Bone marrow (tissue), 2 donors: ENCODE measurements around the gene TBX21.

Experiments used
- DNase-seq, 2 donors: peaks; one replicate each; lab custom pipeline; 2025; lab: John Stamatoyannopoulos, UW

The TBX21 gene

DNA sequence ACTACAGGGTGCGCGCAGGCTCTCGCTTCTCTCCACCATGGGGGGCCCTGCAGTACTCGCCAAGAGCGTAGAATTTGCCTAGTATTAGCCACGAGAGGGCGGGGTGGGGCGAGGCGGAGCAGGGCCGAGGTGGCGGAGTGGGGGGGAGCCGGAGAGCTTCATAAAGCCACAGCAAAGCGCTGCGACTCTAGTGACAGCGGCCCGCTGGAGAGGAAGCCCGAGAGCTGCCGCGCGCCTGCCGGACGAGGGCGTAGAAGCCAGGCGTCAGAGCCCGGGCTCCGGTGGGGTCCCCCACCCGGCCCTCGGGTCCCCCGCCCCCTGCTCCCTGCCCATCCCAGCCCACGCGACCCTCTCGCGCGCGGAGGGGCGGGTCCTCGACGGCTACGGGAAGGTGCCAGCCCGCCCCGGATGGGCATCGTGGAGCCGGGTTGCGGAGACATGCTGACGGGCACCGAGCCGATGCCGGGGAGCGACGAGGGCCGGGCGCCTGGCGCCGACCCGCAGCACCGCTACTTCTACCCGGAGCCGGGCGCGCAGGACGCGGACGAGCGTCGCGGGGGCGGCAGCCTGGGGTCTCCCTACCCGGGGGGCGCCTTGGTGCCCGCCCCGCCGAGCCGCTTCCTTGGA is at the start of gene TBX21:
TBX21 (plus strand) TSS at position 190 of the 627 bp plus-strand sequence; CDS start at position 409, 219 bp downstream.
- DNase-seq, result peak; percentile 44 to 87

DNA sequence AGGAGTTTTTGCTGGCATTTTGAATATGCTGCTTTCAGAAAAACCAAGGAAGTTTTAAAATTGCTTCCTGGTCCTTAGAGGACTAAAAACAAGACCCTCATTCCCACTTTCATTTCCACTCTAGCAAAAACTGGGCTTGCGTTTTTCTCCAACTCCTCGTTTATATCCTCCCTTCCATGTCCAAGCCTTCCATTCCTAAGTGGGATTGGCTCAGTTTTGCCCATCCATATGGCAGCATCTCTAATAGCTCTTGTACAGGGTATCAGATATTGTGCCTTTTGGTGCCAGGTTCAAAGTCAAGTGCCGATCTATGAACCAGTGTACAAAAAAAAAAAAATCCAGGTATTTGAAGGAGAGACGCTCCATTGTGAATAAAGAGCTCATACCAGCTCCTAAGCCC is 49.0 kb upstream of the TBX21 start:
- DNase-seq, result no peak

DNA sequence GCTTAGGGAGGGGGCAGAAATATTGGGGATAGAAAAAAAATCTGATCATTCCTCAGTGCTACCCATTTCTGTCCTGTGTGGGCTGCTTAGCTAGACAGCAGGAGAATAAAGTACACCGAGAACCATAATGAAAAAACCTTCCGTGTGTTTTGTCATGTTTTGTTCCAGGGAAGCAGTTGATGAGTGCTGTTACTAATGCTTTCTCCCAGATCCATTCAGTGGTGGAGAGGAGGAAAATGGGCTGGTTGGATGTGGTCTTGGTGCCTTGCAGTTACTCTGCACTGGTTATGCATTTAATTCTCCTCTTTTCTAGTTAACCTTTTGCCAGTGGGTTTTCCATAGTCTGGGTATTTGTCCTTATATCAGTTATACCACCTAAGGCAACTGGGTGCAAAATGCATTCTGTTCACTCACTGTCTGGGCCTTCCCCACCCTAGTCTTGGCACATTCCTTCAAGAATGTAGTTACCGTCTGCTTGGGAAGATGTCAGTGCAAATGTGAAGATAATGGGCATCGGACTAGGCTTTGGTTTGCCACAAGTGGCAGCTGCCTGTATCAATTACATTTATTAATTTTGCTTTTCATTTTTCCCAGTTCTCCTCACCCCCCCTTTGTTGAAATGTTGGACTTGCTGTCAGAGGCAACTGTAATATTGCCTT is 48.4 kb upstream of the TBX21 start:
- DNase-seq, result no peak

GRCh38 chr17:47685556-47686275 is 47.3 kb upstream of the TBX21 start:
- DNase-seq, result no peak

DNA sequence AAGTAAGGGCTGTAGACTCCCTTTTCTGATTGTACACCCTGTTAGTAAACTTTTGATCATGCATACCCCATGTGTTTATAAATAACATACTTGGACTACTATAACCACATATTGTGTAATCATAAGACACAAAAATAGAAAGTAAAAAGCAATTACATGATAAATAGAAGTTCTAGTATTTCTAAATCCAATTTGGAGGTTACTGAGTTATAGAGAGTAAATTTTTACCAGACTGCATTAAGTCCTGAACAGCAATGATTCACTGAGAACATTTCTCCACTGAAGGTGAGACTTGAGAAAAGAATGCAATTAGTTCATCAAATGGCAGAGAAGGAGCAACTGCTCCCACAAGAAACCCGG is 46.8 kb upstream of the TBX21 start:
- DNase-seq, result no peak

DNA sequence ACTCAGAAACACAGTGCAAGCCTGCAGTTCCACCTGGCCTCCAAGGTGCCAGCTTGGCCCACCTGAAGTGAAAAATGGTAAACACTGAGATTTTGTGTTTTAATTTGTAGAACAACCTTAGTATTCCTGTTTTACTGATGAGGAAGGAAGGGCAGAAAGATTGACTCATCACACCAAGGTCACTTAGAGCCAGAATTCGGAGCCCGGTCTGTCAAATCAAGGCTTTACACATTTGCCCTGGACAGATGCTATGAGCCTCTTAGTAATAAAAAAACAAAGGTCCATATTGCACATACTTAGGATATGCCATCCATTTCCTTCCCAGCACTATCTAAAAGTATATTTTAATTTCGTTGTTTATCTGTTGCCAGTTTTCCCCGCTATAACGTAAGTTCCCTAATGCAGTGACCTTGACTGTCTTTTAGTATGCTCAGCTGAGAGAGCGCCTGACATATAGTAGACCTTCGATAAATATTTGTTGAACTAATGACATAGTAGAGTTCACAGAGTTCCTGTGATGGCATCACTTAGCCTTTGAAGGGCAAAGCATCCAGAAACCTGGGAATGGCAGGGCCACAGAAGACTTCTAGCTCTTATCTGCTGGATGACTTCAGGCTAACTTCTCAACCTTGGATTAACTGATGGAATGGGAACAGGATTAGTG is 46.2 kb upstream of the TBX21 start:
- DNase-seq, result no peak

DNA sequence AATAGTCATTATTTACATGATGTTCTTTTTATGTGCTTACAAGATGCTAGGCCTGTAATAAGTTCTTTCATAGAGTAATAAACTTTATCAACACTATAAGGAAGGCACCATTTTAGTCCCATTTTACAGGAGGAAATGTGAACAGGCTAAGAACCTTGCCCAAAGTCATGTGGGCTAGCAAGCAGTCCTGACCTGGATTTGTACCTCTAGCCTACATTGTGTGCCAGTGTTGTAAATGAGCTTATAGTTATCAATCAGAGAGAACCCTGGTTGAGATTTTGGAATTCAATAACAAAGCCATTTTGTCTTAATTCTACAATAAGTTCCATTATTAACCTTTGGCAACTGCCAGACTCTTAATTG is 45.7 kb upstream of the TBX21 start:
- DNase-seq, result no peak

GRCh38 chr17:47687748-47688147 is 45.3 kb upstream of the TBX21 start:
- DNase-seq, result no peak

- DNase-seq, result no peak
Measured at GRCh38 chr17:47690121-47690520, 42.9 kb upstream of the TBX21 start.

DNA sequence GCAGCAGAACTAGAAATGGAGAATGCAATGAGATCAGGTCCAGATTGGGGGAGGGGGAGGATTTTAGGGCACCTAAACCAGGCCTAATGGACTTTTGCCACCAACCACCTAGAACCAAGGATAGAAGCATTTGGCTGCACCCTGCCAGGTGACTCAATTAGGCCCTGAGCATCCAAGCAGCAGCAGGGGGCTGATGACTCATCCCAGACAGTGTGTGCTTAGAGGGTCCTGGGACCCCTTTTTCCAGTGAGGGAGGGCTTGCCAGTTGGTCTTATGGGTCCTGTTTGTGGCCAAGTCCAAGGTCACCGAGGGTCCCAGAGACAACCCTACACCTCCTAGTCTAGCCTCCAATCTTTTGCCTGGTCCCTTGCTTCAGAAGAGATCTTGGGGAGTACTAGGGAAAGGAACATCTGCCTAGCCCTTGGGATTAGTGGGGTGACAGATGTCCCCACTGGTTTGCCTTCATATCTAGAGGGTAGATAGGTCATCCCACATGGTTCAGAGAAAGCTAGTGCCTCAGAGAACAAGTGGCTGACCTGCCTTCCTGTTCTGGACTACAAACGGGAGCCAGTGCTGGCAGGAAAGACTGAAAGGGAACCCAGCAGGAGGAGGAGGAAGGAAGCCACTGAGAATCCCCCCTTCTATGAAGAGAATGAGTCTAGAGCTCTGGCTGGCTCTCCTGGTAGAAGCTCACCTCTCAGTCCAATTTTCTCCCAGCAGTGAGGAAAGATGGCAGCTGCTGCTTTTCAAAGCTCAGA is 40.7 kb upstream of the TBX21 start:
- no peak for DNase-seq

DNA sequence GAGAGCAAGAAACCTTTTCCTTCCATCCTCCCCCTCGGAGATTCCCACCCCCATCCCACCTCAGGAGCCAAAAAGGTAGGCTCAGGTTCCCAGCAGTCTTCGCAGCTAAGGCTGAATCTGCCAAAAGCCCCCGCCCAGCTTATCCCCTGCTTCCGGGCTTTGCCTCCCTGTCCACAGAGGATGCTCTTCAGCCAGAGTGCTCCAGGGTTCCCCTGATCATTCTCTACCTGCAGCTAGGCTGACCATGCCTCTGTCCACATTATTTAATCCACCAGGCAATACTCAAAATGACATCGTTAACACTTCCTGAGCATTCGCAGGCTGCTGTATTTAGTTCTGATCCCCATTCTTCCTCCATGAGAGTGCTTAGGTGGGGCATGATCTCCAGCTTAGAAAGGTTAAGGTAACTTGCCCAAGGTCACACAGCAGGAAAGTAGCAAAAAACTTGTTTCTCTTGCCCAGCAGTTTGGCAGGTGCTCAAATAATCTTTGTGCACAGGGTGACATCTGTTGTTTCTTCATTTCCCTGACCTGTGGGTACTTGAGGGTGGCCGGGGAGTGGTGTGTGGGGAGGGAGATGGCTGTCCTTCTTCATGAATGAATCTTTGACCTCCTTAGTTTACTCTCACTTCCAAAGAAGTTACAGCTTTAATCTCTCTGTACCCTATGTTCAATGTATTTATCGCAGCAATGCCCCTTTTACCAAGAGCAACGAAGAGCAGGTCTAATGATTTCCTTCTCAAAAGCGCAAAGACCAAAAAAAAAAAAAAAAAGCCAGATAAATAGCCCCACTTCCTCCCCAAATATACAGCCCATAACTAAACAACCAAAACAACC is 39.9 kb upstream of the TBX21 start:
- no peak for DNase-seq

DNA sequence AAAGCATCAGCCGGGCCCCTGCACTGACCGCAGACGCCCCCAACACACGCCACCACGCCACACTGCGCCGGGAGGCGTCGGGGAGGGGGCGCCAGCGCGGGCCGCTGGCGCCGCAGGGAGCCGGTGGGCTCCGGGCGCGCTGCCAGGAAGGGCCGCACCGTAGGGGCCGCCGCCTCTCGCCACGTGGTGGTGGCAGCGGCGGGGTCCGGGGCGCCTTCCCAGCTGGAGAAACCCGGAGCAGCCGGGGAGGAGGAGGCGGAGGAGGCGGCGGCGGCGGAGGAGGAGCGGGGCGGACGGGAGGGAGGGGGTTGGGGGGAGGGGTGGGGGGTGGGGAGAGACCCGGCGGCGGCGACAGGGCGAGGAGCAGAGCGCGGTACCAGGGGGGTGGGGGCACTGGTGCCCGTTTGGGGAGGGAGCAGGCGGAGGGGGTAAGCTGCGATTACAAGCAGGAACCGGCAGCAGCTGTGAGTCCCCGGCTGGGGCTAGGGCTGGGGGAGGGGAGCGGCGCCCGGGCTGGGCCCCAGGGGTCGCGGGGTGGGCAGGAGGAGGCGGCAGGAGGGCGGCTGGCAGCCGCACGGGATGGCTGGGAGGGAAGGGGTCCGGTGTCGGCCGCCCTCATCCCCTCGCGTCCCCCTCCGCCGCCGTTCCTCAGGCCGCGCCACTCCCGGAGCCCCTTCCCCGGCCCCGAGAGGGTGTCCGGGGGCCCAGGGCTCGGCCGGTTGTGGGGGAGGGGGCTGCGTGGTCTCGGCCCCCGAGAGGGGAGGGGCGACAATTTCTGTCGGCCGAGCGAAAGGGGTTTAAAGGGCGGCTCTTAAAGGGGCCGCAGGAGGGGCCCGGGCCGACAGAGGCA is 39.1 kb upstream of the TBX21 start, which contains the start of gene TBKBP1:
TBKBP1 (plus strand) TSS at position 431 of the 850 bp plus-strand sequence. CDS start 1,952 bp downstream, outside the sequence.
- DNase-seq, result peak in 1 of 2 donors; percentile 36

DNA sequence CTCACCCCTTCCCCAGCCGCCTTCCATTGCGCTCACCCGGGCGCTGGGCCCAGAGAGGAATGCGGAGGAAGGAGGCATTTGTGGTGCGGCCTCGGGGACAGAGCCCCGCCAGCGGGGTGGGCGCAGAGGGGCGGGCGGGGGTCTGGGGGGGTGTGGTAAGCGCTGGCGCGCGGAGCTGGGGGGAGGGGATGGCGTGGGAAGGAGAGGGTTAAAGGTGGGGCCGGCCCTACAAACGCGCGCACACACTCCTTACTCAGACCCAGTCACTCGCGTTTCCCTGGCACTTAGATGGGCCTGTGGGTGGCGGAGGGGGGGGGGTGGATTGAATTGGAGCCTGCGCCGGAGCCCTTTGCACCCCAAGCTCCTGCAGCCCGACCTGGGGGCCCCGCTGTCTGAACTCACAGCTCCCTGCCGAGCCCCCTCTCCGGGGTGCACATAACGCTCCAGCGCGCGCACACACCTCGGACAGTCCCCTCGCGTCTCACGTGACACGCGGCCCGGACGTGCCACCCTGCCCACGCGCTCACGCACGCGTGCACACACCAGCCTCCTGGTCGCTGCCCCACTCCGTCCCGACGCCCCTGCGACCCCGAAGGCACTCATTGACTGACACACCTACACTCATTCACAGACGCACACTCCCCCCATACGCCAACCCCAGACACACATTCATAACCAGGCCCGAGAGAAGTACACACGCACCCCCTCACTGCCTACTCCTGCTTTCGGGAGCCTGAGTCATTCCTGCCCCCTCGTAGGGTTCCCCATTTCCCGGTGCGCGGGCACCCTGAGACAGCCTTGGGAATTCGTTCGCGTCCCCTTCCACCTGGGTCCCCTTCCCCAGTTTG is 38.2 kb upstream of the TBX21 start:
- peak; percentile 42 to 68 for DNase-seq

DNA sequence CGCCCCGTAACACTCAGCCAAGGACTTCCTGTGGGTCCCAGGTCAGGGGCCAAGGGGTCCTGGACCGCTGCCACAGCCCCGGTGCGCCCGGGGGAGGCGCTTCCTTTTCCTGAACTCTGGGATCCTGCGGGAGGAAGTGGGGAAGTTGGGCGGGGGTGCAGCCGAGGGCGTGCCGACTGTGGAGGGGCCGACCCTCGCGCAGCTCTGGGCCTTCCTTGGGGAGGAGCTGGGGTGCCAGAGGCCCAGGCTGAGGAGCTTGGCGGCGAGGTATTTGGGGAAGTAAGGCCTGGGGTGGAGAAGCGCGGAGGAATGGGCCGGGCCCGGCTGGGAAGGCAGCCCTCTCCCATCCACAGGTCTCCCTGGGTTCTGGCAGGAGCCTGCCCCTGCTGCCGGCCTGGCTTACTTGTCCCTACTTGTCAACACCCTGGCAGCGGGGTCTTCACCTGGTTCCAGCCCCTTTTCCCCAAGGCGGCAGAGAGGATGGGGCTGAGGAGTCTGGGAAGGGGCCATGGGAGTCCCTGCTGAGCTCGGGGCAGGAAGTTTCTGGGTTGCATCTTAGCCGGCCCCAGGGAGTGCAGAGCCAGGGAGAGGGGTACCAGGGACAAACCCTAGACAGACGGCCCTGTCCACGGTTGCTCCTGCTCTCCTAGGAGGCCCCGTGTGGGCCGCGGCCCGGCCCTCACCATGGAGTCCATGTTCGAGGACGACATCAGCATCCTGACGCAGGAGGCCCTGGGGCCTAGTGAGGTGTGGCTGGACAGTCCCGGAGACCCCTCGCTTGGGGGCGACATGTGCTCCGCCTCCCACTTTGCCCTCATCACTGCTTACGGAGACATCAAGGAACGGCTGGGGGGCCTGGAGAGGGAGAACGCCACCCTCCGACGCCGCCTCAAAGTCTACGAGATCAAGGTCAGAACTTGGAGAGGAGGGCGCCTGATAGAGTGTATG is 37.3 kb upstream of the TBX21 start:
- DNase-seq, result peak; percentile 36 to 55

DNA sequence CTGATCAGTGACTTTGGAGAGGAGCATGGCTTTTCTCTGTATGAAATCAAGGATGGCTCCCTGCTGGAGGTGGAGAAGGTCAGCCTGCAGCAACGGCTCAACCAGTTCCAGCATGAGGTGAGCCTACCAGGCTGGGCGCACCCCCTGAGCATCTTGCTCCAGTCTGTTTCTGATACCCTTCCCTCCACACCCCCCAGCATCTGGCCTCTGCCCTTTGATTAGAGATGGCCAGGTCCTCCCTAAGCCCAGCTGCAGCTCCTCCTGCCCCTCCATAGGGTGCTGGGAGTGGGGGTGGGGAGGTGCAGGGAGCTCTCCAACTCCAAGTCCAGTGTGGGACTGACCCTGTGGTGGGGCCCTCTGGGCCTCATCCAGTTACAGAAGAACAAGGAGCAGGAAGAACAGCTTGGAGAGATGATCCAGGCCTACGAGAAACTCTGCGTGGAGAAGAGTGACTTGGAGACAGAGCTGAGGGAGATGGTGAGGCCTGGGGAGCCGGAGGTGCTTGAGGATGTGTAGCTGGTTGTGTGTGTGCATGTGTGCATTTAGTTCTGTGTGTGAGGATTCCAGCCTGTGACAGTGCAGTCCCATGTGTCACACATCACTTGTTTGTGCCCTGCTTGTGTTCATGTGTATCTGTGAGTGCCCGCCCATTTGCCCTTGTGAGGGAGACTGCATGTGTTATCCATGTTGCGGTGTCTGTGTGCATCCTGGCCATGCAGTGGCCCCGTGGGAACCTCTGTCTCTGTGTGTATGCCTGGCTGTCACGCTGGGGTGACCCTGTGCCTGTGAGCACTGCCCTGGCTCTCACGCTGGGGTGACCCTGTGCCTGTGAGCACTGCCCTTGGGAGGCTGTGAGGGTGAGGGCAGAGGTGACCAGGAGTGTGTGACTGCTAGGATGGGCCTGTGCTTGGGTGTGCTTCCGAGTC is 36.1 kb upstream of the TBX21 start:
- DNase-seq, result no peak

GRCh38 chr17:47697906-47698711 is 34.9 kb upstream of the TBX21 start:
- DNase-seq, result no peak
